Hepatocyte (in vitro differentiated cells): ENCODE data around the gene LINC01488. TPM values are rescaled to one million over a fixed set of nuclear protein-coding genes. Genes with fewer than 3 reads are reported as not detected.

Source experiments
- DNase-seq: peaks from one replicate; pipeline ENCODE4 v3.0.0-alpha.2; 2016; ENCODE audit warnings: low spot score
- H2AFZ ChIP-seq: fragments of 200-600 bp; sonication (generic); 2 replicates; pipeline ENCODE4 v1.6.0; 2016; ENCODE audit warnings: antibody characterized with exemption, mild to moderate bottlenecking
- H3K27ac ChIP-seq: fragments of 200-600 bp; sonication (generic); 2 replicates; pipeline ENCODE4 v1.5.1; 2016; ENCODE audit warnings: mild to moderate bottlenecking
- H3K27me3 ChIP-seq: fragments of 200-600 bp; sonication (generic); 2 replicates; pipeline ENCODE4 v1.6.1; 2016
- H3K36me3 ChIP-seq: fragments of 200-600 bp; sonication (generic); replicated peaks from 2 replicates; pipeline ENCODE4 v1.5.1; 2016; ENCODE audit warnings: low read depth; ENCODE audit not compliant: insufficient read depth
- H3K4me1 ChIP-seq: fragments of 200-600 bp; sonication (generic); 2 replicates; pipeline ENCODE4 v1.5.1; 2016; ENCODE audit warnings: mild to moderate bottlenecking, moderate library complexity; ENCODE audit not compliant: insufficient read depth
- H3K4me2 ChIP-seq: fragments of 200-600 bp; sonication (generic); 2 replicates; pipeline ENCODE4 v1.6.0; 2016
- H3K4me3 ChIP-seq: fragments of 200-600 bp; sonication (generic); 2 replicates; pipeline ENCODE4 v1.5.1; 2016; ENCODE audit warnings: mild to moderate bottlenecking
- H3K79me2 ChIP-seq: fragments of 200-600 bp; sonication (generic); 2 replicates; pipeline ENCODE4 v1.6.0; 2017; ENCODE audit warnings: mild to moderate bottlenecking
- H3K9me2 ChIP-seq: fragments of 200-600 bp; sonication (generic); replicated peaks from 2 replicates; pipeline ENCODE4 v1.6.0; 2017; ENCODE audit warnings: mild to moderate bottlenecking; ENCODE audit not compliant: insufficient read depth
- H3K9me3 ChIP-seq: fragments of 200-600 bp; sonication (generic); 2 replicates; pipeline ENCODE4 v1.5.1; 2016; ENCODE audit warnings: low read depth, mild to moderate bottlenecking
- H4K20me1 ChIP-seq: fragments of 200-600 bp; sonication (generic); 2 replicates; pipeline ENCODE4 v1.6.0; 2016; ENCODE audit warnings: mild to moderate bottlenecking; ENCODE audit not compliant: insufficient read depth, poor library complexity, severe bottlenecking
- EZH2 ChIP-seq: fragments of 200-600 bp; sonication (generic); IDR thresholded peaks from 2 replicates; pipeline ENCODE4 v1.6.1; 2016; ENCODE audit warnings: antibody characterized with exemption, mild to moderate bottlenecking, borderline replicate concordance
- EZH2phosphoT487 ChIP-seq: fragments of 200-600 bp; sonication (generic); IDR thresholded peaks from one replicate; pipeline ENCODE4 v1.6.1; 2018; ENCODE audit warnings: antibody characterized with exemption, mild to moderate bottlenecking, low read depth, moderate library complexity; ENCODE audit not compliant: unreplicated experiment, severe bottlenecking
- WGBS: methylation state at CpG from one replicate; pipeline ENCODE4 v1.1.6; 2016; ENCODE audit warnings: low lambda C conversion rate; ENCODE audit errors: missing lambda C conversion rate; 5-methylcytosine and 5-hydroxymethylcytosine counted together
- polyA plus RNA-seq: library from polyadenylated mRNA; unstranded; fragments of >200 nt; fragmentation: Nextera tagmentation; extraction: Ambion mirVana; gene quantifications from 2 replicates; pipeline ENCODE4 v1.2.1, GENCODE V29; 2016
- total RNA-seq: library from RNA; depleted of rRNA; stranded (reverse); fragments of >200 nt; gene quantifications from 2 replicates; pipeline ENCODE4 v1.2.3, GENCODE V29; 2014
- TF ChIP-seq, protein P1 (sequence below): fragments of 200-600 bp; sonication (generic); IDR thresholded peaks from 2 replicates; pipeline ENCODE4 v1.5.1; 2016; ENCODE audit warnings: antibody characterized with exemption, mild to moderate bottlenecking; ENCODE audit not compliant: poor library complexity

The LINC01488 gene
- total and polyA plus RNA-seq, 2 experiments from 2014 or later: 0.27 to 0.59 TPM

DNA sequence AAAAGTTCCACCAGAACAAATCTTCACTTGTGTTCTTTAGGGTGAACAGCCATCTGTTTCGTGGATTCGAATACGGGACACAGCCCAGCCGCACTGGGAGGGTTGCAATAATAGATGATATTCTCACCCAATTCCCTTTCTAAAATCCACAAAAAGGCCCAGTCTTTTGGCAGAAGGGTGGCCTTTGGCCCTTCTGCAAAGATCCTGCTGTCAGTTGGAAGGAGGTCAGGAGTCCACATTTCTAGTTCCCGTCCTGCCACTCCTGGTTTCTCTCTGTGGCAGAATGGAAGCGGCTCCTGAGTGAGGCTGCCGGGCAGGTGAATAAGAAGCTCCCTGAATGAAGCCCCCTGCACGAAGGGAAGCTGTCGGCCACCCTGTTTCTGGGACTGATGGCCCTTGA lies 11.2 kb upstream of the LINC01488 start:
- H3K4me3 ChIP-seq: no peak overlapping the region
- no peak overlapping the region for H2AFZ ChIP-seq
- no peaks in the 10 kb centered on the region for H3K79me2 ChIP-seq
- WGBS: 92% methylated on average over 9 of the region's 9 CpGs
- no peaks in the 10 kb centered on the region for H3K36me3 ChIP-seq
- TF ChIP-seq EZH2: no peak
- TF ChIP-seq, protein P1, sequence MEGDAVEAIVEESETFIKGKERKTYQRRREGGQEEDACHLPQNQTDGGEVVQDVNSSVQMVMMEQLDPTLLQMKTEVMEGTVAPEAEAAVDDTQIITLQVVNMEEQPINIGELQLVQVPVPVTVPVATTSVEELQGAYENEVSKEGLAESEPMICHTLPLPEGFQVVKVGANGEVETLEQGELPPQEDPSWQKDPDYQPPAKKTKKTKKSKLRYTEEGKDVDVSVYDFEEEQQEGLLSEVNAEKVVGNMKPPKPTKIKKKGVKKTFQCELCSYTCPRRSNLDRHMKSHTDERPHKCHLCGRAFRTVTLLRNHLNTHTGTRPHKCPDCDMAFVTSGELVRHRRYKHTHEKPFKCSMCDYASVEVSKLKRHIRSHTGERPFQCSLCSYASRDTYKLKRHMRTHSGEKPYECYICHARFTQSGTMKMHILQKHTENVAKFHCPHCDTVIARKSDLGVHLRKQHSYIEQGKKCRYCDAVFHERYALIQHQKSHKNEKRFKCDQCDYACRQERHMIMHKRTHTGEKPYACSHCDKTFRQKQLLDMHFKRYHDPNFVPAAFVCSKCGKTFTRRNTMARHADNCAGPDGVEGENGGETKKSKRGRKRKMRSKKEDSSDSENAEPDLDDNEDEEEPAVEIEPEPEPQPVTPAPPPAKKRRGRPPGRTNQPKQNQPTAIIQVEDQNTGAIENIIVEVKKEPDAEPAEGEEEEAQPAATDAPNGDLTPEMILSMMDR: no peak
- no peak for TF ChIP-seq EZH2phosphoT487
- no peaks in the 10 kb centered on the region for H3K27me3 ChIP-seq
- no peak overlapping the region for H3K27ac ChIP-seq
- no peaks in the 10 kb centered on the region for H3K9me3 ChIP-seq
- no peak for DNase-seq
- no peak overlapping the region for H3K4me2 ChIP-seq
- no peaks in the 10 kb centered on the region for H4K20me1 ChIP-seq
- H3K9me2 ChIP-seq: no peaks in the 10 kb centered on the region
- H3K4me1 ChIP-seq: no peaks in the 10 kb centered on the region

DNA sequence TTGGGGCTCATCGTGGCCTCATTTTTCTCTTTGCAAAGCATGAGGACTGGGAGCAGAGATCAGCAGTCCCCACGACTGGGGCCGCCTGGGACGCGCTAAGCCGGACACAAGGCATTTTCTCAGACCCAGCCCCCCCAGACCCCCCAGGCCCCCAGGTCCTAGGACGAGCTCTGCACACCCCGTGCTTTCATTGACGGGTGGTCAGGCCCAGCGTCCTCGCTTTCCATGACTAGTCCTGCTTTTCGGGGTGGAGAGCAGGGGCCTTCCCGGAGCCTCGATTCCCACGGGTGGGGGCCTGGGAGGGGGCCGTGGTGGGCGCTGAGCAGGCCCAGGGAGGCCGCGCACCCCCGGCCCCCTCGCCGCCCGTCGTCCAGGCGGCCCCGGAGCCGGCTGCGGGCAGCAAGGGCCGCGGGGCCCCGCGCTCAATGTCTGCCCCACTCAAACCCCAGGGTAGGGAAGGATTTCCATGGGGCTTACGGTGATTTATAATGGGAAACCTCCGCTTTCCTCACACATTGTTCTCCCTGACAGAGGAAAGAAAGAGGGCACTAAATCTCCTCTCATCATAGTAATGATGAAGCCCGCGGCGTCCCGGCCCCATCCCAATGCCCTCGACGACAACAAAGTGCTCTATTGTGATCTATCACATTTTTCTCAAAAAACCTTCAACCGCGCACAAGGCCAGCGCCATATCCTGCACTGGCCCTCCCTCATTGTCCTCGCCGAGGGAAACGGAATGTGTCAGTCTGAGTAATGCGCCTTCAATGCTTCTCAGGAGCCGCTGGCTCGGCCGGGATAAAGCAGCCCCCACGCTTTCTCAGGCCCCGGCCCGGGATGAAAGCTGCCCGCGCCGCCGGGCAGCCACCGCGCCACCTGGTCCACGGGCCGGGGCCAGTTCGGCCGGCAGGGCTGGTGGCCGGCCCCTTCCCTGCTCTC lies 10.4 kb upstream of the LINC01488 start:
- Histone ChIP-seq H3K36me3 (no peaks in the 10 kb centered on the region), H3K4me3 (no peak overlapping the region), H3K4me1 (no peaks in the 10 kb centered on the region), H3K9me2 (no peaks in the 10 kb centered on the region), H3K27ac (no peak overlapping the region), H3K27me3 (no peaks in the 10 kb centered on the region), H2AFZ (no peak overlapping the region), H4K20me1 (no peaks in the 10 kb centered on the region), H3K79me2 (no peaks in the 10 kb centered on the region), H3K4me2 (no peak overlapping the region), H3K9me3 (no peaks in the 10 kb centered on the region)
- TF ChIP-seq EZH2phosphoT487 (no peak), EZH2 (no peak)
- TF ChIP-seq, protein P1: no peak
- no peak for DNase-seq
- 74% methylated on average over 35 of the region's 64 CpGs for whole genome bisulfite sequencing

DNA sequence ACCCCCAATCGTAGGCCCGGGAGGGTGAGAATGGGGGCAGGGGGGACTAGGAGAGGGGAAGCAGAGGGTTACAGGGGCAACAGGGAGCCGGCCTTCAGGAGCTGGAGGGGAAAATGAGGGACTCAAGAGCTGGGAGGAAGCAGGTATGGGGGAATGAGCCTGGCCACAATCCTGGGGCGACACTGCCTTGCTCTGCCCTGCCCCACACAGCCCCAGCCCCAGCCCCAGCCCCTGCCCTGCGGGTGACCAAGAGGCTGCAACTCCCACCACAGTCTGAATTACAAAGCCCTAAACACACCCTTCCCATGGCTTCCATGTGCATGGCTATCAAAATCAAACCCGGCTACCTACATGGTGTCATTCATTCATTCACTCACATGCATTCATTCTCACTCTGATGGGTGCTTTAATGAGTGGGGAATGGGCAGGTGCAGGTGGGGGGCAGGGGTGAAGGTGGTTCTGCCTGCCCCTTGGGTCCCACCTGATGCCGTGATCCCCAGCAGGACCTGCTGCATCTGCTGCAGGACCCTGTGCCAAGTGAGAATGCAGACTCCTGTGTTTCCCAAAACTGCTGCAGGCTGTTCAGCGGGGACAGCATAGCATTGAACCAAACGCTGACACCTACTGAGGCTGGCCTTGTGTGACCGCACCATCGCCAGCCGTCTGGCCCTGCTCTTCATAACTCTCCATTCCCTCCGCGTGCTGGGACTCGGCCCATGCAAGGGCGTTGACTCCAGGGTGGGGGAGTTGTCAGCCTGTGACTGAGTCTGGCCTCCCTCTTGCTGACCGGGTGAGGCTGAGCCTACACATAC lies 9.5 kb upstream of the LINC01488 start:
- no peaks in the 10 kb centered on the region for H3K79me2 ChIP-seq
- no peaks in the 10 kb centered on the region for H3K9me3 ChIP-seq
- H3K36me3 ChIP-seq: no peaks in the 10 kb centered on the region
- H3K27me3 ChIP-seq: no peaks in the 10 kb centered on the region
- no peak overlapping the region for H3K4me2 ChIP-seq
- H3K4me1 ChIP-seq: no peaks in the 10 kb centered on the region
- no peak overlapping the region for H2AFZ ChIP-seq
- no peak for DNase-seq
- H3K4me3 ChIP-seq: no peak overlapping the region
- WGBS: 87% methylated on average over 14 of the region's 17 CpGs
- no peak for TF ChIP-seq EZH2phosphoT487
- no peaks in the 10 kb centered on the region for H3K9me2 ChIP-seq
- no peak overlapping the region for H3K27ac ChIP-seq
- no peaks in the 10 kb centered on the region for H4K20me1 ChIP-seq
